GM18519 (cell line): ENCODE measurements around the gene ACAA1.
"Not testable (repeated sequence)": the region's sequence is repeated elsewhere in the genome, so short reads cannot be mapped to it uniquely, and the experiment has no call there.

Source experiments
- ATAC-seq: cut with Tn5 transposase; IDR thresholded peaks from one replicate; pipeline ENCODE4 v1.9.1; 2021; ENCODE audit warnings: mild to moderate bottlenecking, moderate library complexity; ENCODE audit not compliant: unreplicated experiment, low FRiP score

Gene ACAA1

GRCh38 chr3:38084334-38085310 is 52.3 kb downstream of the ACAA1 start:
- ATAC-seq = no peak

DNA sequence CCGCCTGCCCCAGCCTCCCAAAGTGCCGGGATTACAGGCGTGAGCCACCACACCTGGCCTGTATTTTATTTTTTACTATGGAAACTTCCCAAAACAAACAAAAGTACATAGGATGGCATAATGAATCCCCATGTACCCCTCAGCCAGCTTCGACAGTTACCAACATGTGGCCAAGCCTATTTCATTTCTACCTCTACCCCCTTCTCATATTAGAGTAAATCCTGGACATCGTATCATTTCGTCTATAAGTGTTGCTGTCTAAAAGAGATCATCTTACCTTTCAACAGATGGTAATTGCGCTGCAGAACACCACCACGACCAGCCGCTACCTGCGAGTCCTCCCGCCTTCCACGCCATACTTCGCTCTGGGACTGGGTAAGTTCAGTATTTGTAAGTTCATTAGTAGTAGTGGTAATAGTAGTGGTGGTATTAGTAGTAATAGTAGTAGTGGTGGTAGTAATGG is 53.0 kb downstream of the ACAA1 start:
- no peak for ATAC-seq

DNA sequence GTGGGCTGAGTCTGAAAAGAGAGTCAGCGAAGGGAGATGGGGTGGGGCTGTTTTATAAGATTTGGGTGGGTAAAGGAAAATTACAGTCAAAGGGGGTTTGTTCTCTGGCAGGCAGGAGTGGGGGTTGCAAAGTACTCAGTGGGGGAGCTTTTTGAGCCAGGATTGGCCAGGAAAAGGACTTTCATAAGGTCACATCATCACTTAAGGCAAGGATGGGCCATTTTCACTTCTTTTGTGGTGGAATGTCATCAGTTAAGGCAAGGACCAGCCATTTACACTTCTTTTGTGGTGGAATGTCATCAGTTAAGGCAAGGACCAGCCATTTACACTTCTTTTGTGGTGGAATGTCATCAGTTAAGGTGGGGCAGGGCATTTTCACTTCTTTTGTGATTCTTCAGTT is 53.7 kb downstream of the ACAA1 start:
- not testable (repeated sequence) for ATAC-seq

DNA sequence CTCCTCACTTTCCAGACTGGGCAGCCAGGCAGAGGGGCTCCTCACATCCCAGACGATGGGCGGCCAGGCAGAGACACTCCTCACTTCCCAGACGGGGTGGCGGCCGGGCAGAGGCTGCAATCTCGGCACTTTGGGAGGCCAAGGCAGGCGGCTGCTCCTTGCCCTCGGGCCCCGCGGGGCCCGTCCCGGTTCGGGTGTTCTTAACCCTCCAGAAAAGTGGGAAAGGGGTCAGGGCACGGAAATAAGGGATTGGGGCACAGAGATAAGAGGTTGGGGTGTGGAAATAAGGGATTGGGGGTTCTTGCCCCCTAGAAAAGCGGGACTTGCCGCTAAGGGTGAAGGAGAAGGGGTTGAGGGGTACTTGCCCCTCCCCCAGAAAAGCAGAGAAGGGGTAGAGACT is 54.6 kb downstream of the ACAA1 start:
- not testable (repeated sequence) for ATAC-seq

DNA sequence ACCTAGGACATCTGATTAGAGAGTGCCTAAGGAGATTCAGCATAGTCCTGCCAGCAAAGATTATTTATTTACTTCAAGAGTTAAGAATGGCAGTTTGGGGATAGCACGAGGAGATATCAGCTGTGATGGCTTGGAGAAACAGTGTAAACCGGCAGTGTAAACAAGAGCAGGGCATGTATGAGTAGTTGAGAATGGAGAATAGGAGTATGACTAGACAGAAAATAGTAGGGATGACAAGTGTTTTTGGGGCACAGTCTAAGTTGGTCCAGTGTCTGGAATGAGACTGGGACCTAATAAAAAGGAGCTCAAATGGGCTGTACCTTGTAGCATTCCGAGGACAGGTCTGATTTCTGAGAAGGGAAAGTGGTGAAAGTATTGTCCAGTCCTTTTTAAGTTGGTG is 59.9 kb downstream of the ACAA1 start:
- not testable (repeated sequence) for ATAC-seq
